Measurements from ENCODE around the gene DSG4.

The DSG4 gene

DNA sequence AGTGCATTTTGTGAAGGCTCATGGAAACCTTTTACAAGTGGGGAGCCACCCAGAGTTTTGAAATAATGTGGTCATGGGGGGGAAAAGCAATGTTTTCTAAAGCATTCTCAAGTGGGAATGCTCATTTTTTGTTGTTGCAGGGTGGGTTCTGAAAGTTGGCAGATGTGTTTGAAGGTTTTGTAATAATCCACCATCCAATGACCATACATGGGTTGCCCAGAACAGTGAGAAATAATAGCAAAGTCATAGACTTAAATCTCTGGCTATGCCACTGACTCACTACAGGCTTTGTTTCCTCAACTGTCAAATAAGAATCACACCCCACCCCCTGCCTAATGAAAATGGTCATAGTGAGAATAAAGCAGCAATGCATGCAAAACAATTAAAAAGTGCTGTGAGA, 73.8 kb downstream of the DSG4 start:
- no peak for DNase-seq

GRCh38 chr18:31451625-31452024, 75.0 kb downstream of the DSG4 start:
- no peak for DNase-seq

DNA sequence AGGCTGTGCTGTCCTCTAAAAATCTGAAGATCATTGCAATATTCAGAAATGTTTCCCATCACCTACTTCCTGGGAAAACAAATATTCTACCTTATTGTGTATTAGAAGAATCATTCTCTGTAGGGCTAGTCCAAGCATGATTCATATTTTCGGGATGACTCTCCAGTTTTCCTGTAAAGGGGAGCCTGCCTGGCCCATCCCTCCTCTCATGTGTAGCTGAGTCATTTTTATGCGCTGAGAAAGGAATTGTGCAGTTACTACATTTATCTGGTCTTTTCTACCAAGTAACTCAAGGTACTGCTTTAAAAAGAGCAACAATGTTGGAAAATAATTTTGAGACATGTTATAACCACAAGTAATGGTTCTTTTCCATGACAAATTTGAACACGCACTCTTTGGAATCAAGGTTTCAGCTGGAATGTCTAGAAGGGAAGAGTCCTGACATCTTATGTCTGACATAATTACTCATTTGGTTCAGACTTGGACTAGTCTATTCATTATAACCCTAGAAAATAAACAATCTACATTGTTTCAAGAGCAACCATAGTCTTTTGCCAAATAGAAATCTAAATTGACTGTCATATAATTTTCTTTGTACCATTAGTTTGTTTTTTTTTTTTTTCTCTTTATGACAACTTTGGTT, 77.6 kb downstream of the DSG4 start:
- DNase-seq: no peak

Data from CD4-positive, alpha-beta T cell treated with Interleukin-17A for 4 hours (primary cell).